Activated CD8-positive, alpha-beta memory T cell treated with anti-CD3 and anti-CD28 coated beads, Interleukin-2, amount 10 ng/mL, durations not matched to agents 7 days and 5 days (primary cell): Measurements from ENCODE around the gene FAM20A. TPM values are rescaled to one million over a fixed set of nuclear protein-coding genes. Genes with fewer than 3 reads are reported as not detected.
"Not testable (repeated sequence)": the region's sequence is repeated elsewhere in the genome, so short reads cannot be mapped to it uniquely, and the experiment has no call there.

ENCODE experiments used
- ATAC-seq: fragments of 150-1000 bp; cut with Tn5 transposase; one replicate; pipeline ENCODE4 v1.10.0; 2021; ENCODE audit warnings: moderate library complexity
- CTCF ChIA-PET: fragments of 350-600 bp; sonication (Branson Sonifier 250); formaldehyde crosslinking; loops from one replicate; lab custom pipeline; 2021; ENCODE audit warnings: antibody characterized with exemption; lab: Charles Lee
- DNase-seq: peaks from one replicate; pipeline ENCODE4 v3.0.0-alpha.2; 2020
- H3K27ac Mint-ChIP-seq: one replicate; pipeline ENCODE4 v1.8.0; 2021; ENCODE audit warnings: mild to moderate bottlenecking, mixed read lengths
- H3K27me3 Mint-ChIP-seq: one replicate; pipeline ENCODE4 v1.8.0; 2021; ENCODE audit warnings: mixed read lengths
- H3K36me3 Mint-ChIP-seq: one replicate; pipeline ENCODE4 v1.8.0; 2021; ENCODE audit warnings: mild to moderate bottlenecking, mixed read lengths
- H3K4me1 Mint-ChIP-seq: one replicate; pipeline ENCODE4 v1.8.0; 2021; ENCODE audit warnings: mixed read lengths
- H3K4me3 Mint-ChIP-seq: one replicate; pipeline ENCODE4 v1.8.0; 2021; ENCODE audit warnings: mild to moderate bottlenecking, moderate library complexity, mixed read lengths
- H3K9me3 Mint-ChIP-seq: one replicate; pipeline ENCODE4 v1.8.0; 2022; ENCODE audit warnings: low read depth, mixed read lengths
- total RNA-seq, 2 experiments: library from RNA; stranded (reverse); gene quantifications; one replicate each; pipeline ENCODE4 v1.2.3, GENCODE V29; 2021

The FAM20A gene
- total RNA-seq, 2 experiments from 2014 or later, result not detected

GRCh38 chr17:68592682-68593641 is 8.2 kb downstream of the FAM20A start:
- Mint-ChIP-seq H3K36me3 (no peaks in the 10 kb centered on the region), H3K4me3 (no peak overlapping the region), H3K9me3 (peaks cover under 1% of the 10 kb centered on the region), H3K27me3 (peaks cover 61% of the 10 kb centered on the region), H3K4me1 (peaks cover 6% of the 10 kb centered on the region), H3K27ac (no peak overlapping the region)
- CTCF ChIA-PET, result interaction anchor here (0.6 to 1.1 kb wide), 3 partner anchors 21 to 59 kb away, joined by 3 to 5 read pairs (median 3); no protein-coding TSS in a partner anchor
- ATAC-seq (no peak), DNase-seq (no peak)

- Mint-ChIP-seq H3K27ac (no peak overlapping the region), H3K27me3 (peaks cover 54% of the 10 kb centered on the region), H3K4me3 (no peak overlapping the region), H3K9me3 (peaks cover 3% of the 10 kb centered on the region), H3K4me1 (peaks cover 6% of the 10 kb centered on the region), H3K36me3 (no peaks in the 10 kb centered on the region)
- CTCF ChIA-PET, result interaction anchor here (1.0 to 1.1 kb wide), 2 partner anchors 22 to 58 kb away, joined by 3 to 5 read pairs; no protein-coding TSS in a partner anchor
- DNase-seq (no peak), ATAC-seq (no peak)
These were observed 9.2 kb downstream of the FAM20A start for GRCh38 chr17:68592009-68592408.

GRCh38 chr17:68591583-68591982 is 9.6 kb downstream of the FAM20A start:
- Mint-ChIP-seq H3K9me3 (peaks cover 3% of the 10 kb centered on the region), H3K36me3 (no peaks in the 10 kb centered on the region), H3K27ac (no peak overlapping the region), H3K27me3 (peaks cover 50% of the 10 kb centered on the region), H3K4me1 (peaks cover 6% of the 10 kb centered on the region), H3K4me3 (no peak overlapping the region)
- DNase-seq (no peak), ATAC-seq (no peak)
- CTCF ChIA-PET, result interaction anchor here (1.0 kb wide), 1 partner anchor 22 kb away, joined by 5 read pairs; no protein-coding TSS in a partner anchor

- H3K4me3 Mint-ChIP-seq, result no peak overlapping the region
- CTCF ChIA-PET, result interaction anchor here (0.7 kb wide), 1 partner anchor 14 kb away, joined by 3 read pairs; no protein-coding TSS in a partner anchor
These were observed 12.1 kb downstream of the FAM20A start for GRCh38 chr17:68589086-68589485.

GRCh38 chr17:68588362-68588761 is 12.8 kb downstream of the FAM20A start:
- Mint-ChIP-seq H3K27me3 (peaks cover 21% of the 10 kb centered on the region), H3K4me3 (no peak overlapping the region), H3K9me3 (peaks cover 3% of the 10 kb centered on the region), H3K36me3 (no peaks in the 10 kb centered on the region), H3K27ac (no peak overlapping the region), H3K4me1 (no peaks in the 10 kb centered on the region)
- CTCF ChIA-PET, result no interaction called here
- DNase-seq (no peak), ATAC-seq (no peak)

More at GRCh38 chr17:68589086-68589485, 12.1 kb downstream of the FAM20A start:
- peaks cover 27% of the 10 kb centered on the region for H3K27me3 Mint-ChIP-seq
- no peaks in the 10 kb centered on the region for H3K4me1 Mint-ChIP-seq
- peaks cover 3% of the 10 kb centered on the region for H3K9me3 Mint-ChIP-seq
- ATAC-seq (no peak), DNase-seq (no peak)
- no peaks in the 10 kb centered on the region for H3K36me3 Mint-ChIP-seq
- no peak overlapping the region for H3K27ac Mint-ChIP-seq

DNA sequence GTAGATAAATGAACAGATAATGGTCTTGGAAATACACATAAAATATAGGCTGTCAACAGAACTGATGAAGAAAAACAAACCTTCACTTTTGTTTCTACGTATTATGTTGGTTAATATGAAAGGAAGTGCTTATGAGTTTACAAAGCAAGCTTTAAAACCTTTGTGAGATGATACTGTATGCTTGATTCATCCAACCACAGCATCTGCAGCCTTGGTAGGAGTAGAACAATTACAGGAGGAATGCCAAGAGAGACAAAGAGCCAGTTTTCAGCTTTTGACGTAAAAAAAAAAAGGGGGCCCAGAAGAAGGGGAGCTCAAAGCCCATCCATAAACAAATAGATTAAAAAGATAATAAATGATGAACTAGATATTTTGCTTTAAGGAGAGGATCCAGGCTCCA is 13.3 kb downstream of the FAM20A start:
- H3K4me3 Mint-ChIP-seq, result no peak overlapping the region
- peaks cover 3% of the 10 kb centered on the region for H3K9me3 Mint-ChIP-seq
- ATAC-seq, result no peak
- H3K27ac Mint-ChIP-seq, result no peak overlapping the region
- DNase-seq, result no peak
- peaks cover 16% of the 10 kb centered on the region for H3K27me3 Mint-ChIP-seq
- no peaks in the 10 kb centered on the region for H3K4me1 Mint-ChIP-seq
- H3K36me3 Mint-ChIP-seq, result no peaks in the 10 kb centered on the region
- CTCF ChIA-PET, result no interaction called here

- no peak overlapping the region for H3K27ac Mint-ChIP-seq
- H3K4me3 Mint-ChIP-seq, result no peak overlapping the region
- no peaks in the 10 kb centered on the region for H3K36me3 Mint-ChIP-seq
- peaks cover 8% of the 10 kb centered on the region for H3K27me3 Mint-ChIP-seq
- no peaks in the 10 kb centered on the region for H3K4me1 Mint-ChIP-seq
- CTCF ChIA-PET, result interaction anchor here (0.8 kb wide), 1 partner anchor 27 kb away, joined by 3 read pairs; no protein-coding TSS in a partner anchor
- H3K9me3 Mint-ChIP-seq, result peaks cover 3% of the 10 kb centered on the region
- ATAC-seq, result no peak
- no peak for DNase-seq
These were observed 14.1 kb downstream of the FAM20A start for GRCh38 chr17:68587026-68587425.

GRCh38 chr17:68585643-68586042 is 15.5 kb downstream of the FAM20A start:
- Mint-ChIP-seq H3K36me3 (no peaks in the 10 kb centered on the region), H3K4me3 (no peak overlapping the region), H3K27me3 (peaks cover 5% of the 10 kb centered on the region), H3K4me1 (no peaks in the 10 kb centered on the region), H3K9me3 (peaks cover 3% of the 10 kb centered on the region), H3K27ac (no peak overlapping the region)
- ATAC-seq (no peak), DNase-seq (no peak)
- CTCF ChIA-PET, result no interaction called here

DNA sequence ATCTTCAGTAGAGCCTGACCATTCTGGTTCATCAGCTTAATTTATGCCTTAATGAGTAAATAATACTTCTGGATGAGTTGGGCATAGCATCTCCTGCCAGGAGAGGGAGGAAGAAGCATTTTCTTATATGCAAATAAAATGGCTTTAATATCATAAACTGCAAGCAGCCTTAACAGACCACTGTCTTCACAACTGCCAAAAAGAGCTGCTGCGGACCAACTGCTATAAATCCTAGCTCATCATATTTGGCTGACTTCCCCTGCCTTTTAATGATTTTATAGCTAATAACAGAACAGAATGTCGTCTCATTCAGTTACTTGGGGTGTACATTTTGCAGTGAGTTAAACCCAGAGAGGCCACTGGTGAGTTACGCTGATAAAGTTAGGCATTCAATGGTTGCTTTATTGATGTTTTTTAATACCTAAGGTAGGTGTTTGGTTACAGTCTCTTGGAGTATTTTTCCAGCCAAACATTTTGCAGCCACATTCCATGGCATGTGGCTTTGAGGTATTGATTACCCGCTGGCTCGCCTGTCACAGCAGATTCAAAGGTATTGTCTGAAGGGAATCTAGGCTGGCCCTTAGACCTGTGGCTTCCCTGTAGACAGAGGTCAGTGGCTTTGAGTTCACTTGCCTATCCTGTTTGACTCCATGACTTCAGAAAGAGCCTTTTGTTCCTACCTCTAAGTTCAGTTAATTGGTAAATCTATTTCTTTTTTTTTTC is 16.4 kb downstream of the FAM20A start:
- H3K27ac Mint-ChIP-seq, result no peak overlapping the region
- DNase-seq (no peak), ATAC-seq (no peak)
- H3K4me1 Mint-ChIP-seq, result no peaks in the 10 kb centered on the region
- H3K9me3 Mint-ChIP-seq, result peaks cover 3% of the 10 kb centered on the region
- no peaks in the 10 kb centered on the region for H3K36me3 Mint-ChIP-seq
- CTCF ChIA-PET, result interaction anchor here (1.3 kb wide), 1 partner anchor 51 kb away, joined by 6 read pairs; no protein-coding TSS in a partner anchor
- H3K27me3 Mint-ChIP-seq, result peaks cover 8% of the 10 kb centered on the region
- H3K4me3 Mint-ChIP-seq, result no peak overlapping the region

DNA sequence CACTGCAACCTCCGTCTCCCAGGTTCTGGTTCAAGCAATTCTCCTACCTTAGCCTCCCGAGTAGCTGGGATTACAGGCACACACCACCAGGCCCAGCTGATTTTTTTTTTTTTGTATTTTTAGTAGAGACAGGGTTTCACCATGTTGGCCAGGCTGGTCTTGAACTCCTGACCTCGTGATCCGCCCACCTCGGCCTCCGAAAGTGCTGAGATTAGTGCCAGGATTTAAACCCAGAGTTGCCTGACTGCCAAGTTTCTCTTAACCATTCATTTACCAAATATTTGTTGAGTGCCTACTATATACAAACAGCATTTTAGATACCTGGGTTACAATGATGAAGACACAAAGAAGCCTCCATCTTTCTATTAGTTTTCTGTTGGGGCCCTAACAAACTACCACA is 18.3 kb downstream of the FAM20A start:
- DNase-seq, H3K27ac Mint-ChIP-seq, ATAC-seq, CTCF ChIA-PET, H3K4me1 Mint-ChIP-seq, H3K27me3 Mint-ChIP-seq, H3K36me3 Mint-ChIP-seq, H3K9me3 Mint-ChIP-seq, H3K4me3 Mint-ChIP-seq: not testable (repeated sequence)

- Mint-ChIP-seq H3K27ac (no peak overlapping the region), H3K9me3 (no peaks in the 10 kb centered on the region), H3K27me3 (peaks cover 2% of the 10 kb centered on the region), H3K4me1 (no peaks in the 10 kb centered on the region), H3K4me3 (no peak overlapping the region), H3K36me3 (no peaks in the 10 kb centered on the region)
- CTCF ChIA-PET, result no interaction called here
- DNase-seq (no peak), ATAC-seq (no peak)
These were observed 19.1 kb downstream of the FAM20A start for GRCh38 chr17:68581863-68582645.

GRCh38 chr17:68580236-68580770 is 20.9 kb downstream of the FAM20A start:
- Mint-ChIP-seq H3K27me3 (peaks cover 2% of the 10 kb centered on the region), H3K4me3 (no peak overlapping the region), H3K27ac (no peak overlapping the region), H3K4me1 (no peaks in the 10 kb centered on the region), H3K9me3 (no peaks in the 10 kb centered on the region), H3K36me3 (no peaks in the 10 kb centered on the region)
- DNase-seq, result no peak
- CTCF ChIA-PET, result no interaction called here
- ATAC-seq, result no peak
